HepG2 (cell line): ENCODE results near the gene RHBDL3.

Source experiments
- BHLHE40 ChIP-seq: IDR thresholded peaks from 2 replicates; pipeline ENCODE4 v1.6.1; 2011; ENCODE audit warnings: low read length, improper control_type of control experiment
- EZH2 ChIP-seq: conservative IDR thresholded peaks from 2 replicates; pipeline ENCODE4 v1.6.1; 2012; ENCODE audit warnings: mild to moderate bottlenecking, low read depth, low read length, moderate library complexity
- GLI4 ChIP-seq: sonication (generic); formaldehyde crosslinking; IDR thresholded peaks from 2 replicates; pipeline ENCODE4 v1.5.1; 2020; ENCODE audit warnings: missing genetic modification reagents, mild to moderate bottlenecking, moderate library complexity, borderline replicate concordance
- NFE2L1 ChIP-seq: sonication (generic); formaldehyde crosslinking; IDR thresholded peaks from 2 replicates; pipeline ENCODE4 v1.4.0; 2020; ENCODE audit warnings: missing genetic modification reagents, mild to moderate bottlenecking, borderline replicate concordance
- POLR2A ChIP-seq, 2 experiments: IDR thresholded peaks; 2 replicates each; pipeline ENCODE4 v1.6.1; 2011; ENCODE audit warnings: low read depth in 2 of 2, low read length in 2 of 2, mild to moderate bottlenecking in 1 of 2, moderate library complexity in 1 of 2; ENCODE audit not compliant: insufficient read depth in 1 of 2
- POLR2AphosphoS2 ChIP-seq: IDR thresholded peaks from 2 replicates; pipeline ENCODE4 v1.6.1; 2011; ENCODE audit warnings: low read depth, low read length, improper control_type of control experiment
- SMC3 ChIP-seq: IDR thresholded peaks from 2 replicates; pipeline ENCODE4 v1.6.1; 2011; ENCODE audit warnings: low read length, improper control_type of control experiment
- TARDBP ChIP-seq: sonication (generic); formaldehyde crosslinking; IDR thresholded peaks from 2 replicates; pipeline ENCODE4 v1.8.0; 2022; ENCODE audit warnings: mild to moderate bottlenecking, missing genetic modification reagents
- ZFP36 ChIP-seq: fragments of 150-350 bp; IDR thresholded peaks from 2 replicates; pipeline ENCODE4 v1.6.1; 2018; ENCODE audit warnings: borderline replicate concordance, low read length, low read depth; ENCODE audit not compliant: partially characterized antibody
- TF ChIP-seq, protein P1 (sequence below): sonication (generic); formaldehyde crosslinking; IDR thresholded peaks from 2 replicates; pipeline ENCODE4 v1.5.0; 2020; ENCODE audit warnings: mild to moderate bottlenecking, missing genetic modification reagents, moderate library complexity
- TF ChIP-seq, protein P2 (sequence below): IDR thresholded peaks from 2 replicates; pipeline ENCODE4 v1.6.1; 2012; ENCODE audit warnings: inconsistent platforms
- TF ChIP-seq, protein P3 (sequence below), 2 experiments: fragments of 450-650 bp in 1 of 2; sonication (generic) in 1 of 2; formaldehyde crosslinking in 1 of 2; IDR thresholded peaks; 2 replicates each; pipeline versions ENCODE4 v1.6.1 to v1.8.0; 2016 to 2022; ENCODE audit warnings: antibody characterized with exemption in 1 of 2, mild to moderate bottlenecking in 1 of 2, missing genetic modification reagents in 1 of 2
- TF ChIP-seq, protein P4 (sequence below), 2 experiments: sonication (generic) in 1 of 2; formaldehyde crosslinking in 1 of 2; IDR thresholded peaks; 2 replicates each; pipeline versions ENCODE4 v1.5.1 to v1.6.1; 2011 to 2020; ENCODE audit warnings: borderline replicate concordance in 1 of 2, low read depth in 1 of 2, low read length in 1 of 2, mild to moderate bottlenecking in 1 of 2, missing genetic modification reagents in 1 of 2, moderate library complexity in 1 of 2
- TF ChIP-seq, protein P5 (sequence below): sonication (generic); formaldehyde crosslinking; IDR thresholded peaks from 2 replicates; pipeline ENCODE4 v1.4.0; 2020; ENCODE audit warnings: missing genetic modification reagents, borderline replicate concordance

DNA sequence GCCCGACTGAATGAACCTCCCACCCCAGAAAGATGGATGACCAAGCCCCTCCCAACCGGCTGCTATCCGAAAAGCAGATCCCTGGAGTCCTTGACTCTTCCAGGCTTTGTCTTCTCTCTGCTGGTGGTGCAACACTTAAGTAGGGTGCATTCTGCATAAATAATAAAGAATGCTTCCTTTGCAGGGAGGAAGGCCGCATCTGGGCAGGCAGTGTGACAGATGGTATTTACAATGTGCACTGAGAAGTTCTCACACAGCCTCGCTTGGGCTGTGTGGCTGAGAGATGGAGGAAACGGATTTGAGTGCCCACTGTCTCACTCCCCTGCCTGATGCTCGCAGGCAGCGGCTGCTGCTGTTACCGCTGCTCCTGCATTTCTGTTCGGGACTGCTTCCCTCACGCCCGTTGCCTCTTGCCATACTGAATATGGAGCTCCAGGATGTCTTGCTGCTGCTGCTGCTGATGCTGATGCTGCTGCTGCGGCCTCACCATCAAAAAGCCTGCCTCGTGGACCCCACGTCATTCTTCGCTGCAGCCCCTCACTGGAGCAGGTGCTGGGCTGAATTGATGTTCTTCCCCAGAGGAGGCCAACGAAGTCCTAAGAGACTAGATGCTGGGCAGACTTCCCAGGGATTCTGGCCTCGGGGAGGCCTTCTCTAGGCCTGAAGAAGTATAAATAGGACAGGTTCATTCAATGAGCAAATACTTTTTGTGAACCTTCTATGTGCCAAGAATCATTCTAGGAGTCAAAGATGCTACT is 7.1 kb upstream of the RHBDL3 start:
- TF ChIP-seq ZFP36 (no peak), POLR2AphosphoS2 (no peak), BHLHE40 (no peak), SMC3 (no peak), POLR2A (IDR thresholded peaks at IDR 0.05; ENCODE audit: insufficient read depth in 1 of 2, low read depth in 2 of 2, low read length in 2 of 2) (no peak), TARDBP (CRISPR knock-in tag) (no peak), NFE2L1 (CRISPR knock-in tag) (no peak), EZH2 (no peak), GLI4 (CRISPR knock-in tag) (no peak)
- TF ChIP-seq, protein P1, sequence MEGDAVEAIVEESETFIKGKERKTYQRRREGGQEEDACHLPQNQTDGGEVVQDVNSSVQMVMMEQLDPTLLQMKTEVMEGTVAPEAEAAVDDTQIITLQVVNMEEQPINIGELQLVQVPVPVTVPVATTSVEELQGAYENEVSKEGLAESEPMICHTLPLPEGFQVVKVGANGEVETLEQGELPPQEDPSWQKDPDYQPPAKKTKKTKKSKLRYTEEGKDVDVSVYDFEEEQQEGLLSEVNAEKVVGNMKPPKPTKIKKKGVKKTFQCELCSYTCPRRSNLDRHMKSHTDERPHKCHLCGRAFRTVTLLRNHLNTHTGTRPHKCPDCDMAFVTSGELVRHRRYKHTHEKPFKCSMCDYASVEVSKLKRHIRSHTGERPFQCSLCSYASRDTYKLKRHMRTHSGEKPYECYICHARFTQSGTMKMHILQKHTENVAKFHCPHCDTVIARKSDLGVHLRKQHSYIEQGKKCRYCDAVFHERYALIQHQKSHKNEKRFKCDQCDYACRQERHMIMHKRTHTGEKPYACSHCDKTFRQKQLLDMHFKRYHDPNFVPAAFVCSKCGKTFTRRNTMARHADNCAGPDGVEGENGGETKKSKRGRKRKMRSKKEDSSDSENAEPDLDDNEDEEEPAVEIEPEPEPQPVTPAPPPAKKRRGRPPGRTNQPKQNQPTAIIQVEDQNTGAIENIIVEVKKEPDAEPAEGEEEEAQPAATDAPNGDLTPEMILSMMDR = no peak
- TF ChIP-seq, protein P2, sequence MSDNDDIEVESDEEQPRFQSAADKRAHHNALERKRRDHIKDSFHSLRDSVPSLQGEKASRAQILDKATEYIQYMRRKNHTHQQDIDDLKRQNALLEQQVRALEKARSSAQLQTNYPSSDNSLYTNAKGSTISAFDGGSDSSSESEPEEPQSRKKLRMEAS = no peak
- TF ChIP-seq, protein P3, sequence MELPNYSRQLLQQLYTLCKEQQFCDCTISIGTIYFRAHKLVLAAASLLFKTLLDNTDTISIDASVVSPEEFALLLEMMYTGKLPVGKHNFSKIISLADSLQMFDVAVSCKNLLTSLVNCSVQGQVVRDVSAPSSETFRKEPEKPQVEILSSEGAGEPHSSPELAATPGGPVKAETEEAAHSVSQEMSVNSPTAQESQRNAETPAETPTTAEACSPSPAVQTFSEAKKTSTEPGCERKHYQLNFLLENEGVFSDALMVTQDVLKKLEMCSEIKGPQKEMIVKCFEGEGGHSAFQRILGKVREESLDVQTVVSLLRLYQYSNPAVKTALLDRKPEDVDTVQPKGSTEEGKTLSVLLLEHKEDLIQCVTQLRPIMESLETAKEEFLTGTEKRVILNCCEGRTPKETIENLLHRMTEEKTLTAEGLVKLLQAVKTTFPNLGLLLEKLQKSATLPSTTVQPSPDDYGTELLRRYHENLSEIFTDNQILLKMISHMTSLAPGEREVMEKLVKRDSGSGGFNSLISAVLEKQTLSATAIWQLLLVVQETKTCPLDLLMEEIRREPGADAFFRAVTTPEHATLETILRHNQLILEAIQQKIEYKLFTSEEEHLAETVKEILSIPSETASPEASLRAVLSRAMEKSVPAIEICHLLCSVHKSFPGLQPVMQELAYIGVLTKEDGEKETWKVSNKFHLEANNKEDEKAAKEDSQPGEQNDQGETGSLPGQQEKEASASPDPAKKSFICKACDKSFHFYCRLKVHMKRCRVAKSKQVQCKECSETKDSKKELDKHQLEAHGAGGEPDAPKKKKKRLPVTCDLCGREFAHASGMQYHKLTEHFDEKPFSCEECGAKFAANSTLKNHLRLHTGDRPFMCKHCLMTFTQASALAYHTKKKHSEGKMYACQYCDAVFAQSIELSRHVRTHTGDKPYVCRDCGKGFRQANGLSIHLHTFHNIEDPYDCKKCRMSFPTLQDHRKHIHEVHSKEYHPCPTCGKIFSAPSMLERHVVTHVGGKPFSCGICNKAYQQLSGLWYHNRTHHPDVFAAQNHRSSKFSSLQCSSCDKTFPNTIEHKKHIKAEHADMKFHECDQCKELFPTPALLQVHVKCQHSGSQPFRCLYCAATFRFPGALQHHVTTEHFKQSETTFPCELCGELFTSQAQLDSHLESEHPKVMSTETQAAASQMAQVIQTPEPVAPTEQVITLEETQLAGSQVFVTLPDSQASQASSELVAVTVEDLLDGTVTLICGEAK (IDR thresholded peaks at IDR 0.05) = no peak
- TF ChIP-seq, protein P3 (CRISPR knock-in tag; IDR thresholded peaks at IDR 0.05) = no peak
- TF ChIP-seq, protein P4, sequence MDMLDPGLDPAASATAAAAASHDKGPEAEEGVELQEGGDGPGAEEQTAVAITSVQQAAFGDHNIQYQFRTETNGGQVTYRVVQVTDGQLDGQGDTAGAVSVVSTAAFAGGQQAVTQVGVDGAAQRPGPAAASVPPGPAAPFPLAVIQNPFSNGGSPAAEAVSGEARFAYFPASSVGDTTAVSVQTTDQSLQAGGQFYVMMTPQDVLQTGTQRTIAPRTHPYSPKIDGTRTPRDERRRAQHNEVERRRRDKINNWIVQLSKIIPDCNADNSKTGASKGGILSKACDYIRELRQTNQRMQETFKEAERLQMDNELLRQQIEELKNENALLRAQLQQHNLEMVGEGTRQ (IDR thresholded peaks at IDR 0.05; ENCODE audit: low read depth, low read length) = no peak
- TF ChIP-seq, protein P4 (CRISPR knock-in tag; IDR thresholded peaks at IDR 0.05; ENCODE audit: borderline replicate concordance) = no peak
- TF ChIP-seq, protein P5, sequence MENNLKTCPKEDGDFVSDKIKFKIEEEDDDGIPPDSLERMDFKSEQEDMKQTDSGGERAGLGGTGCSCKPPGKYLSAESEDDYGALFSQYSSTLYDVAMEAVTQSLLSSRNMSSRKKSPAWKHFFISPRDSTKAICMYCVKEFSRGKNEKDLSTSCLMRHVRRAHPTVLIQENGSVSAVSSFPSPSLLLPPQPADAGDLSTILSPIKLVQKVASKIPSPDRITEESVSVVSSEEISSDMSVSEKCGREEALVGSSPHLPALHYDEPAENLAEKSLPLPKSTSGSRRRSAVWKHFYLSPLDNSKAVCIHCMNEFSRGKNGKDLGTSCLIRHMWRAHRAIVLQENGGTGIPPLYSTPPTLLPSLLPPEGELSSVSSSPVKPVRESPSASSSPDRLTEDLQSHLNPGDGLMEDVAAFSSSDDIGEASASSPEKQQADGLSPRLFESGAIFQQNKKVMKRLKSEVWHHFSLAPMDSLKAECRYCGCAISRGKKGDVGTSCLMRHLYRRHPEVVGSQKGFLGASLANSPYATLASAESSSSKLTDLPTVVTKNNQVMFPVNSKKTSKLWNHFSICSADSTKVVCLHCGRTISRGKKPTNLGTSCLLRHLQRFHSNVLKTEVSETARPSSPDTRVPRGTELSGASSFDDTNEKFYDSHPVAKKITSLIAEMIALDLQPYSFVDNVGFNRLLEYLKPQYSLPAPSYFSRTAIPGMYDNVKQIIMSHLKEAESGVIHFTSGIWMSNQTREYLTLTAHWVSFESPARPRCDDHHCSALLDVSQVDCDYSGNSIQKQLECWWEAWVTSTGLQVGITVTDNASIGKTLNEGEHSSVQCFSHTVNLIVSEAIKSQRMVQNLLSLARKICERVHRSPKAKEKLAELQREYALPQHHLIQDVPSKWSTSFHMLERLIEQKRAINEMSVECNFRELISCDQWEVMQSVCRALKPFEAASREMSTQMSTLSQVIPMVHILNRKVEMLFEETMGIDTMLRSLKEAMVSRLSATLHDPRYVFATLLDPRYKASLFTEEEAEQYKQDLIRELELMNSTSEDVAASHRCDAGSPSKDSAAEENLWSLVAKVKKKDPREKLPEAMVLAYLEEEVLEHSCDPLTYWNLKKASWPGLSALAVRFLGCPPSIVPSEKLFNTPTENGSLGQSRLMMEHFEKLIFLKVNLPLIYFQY (CRISPR knock-in tag) = no peak
